Activated CD4-positive, alpha-beta T cell treated with anti-CD3 and anti-CD28 coated beads for 48 hours (primary cell): ENCODE data around the gene SATB2.

Experiments used
- DNase-seq: peaks from one replicate; pipeline ENCODE4 v3.0.0-alpha.2; 2020

Gene SATB2

DNA sequence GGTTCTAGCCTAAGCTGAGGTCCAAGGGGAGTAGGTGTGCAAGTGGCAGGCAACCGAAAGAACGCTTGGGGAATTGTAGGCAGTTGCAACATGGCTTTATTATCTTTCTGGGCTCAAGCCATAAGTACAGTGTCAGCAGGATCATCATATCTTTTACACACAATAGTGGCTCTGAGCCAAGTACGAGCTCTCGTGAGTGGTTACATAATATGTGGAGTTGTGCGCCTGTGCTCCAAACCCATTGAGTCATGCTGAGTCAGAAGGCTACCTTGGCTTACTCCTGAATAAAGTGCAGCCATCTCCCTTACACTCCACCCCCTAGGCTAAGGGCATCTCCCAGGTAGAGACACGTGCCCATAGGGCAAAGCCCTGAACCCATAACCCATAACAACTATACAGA lies 233.9 kb downstream of the SATB2 start:
- no peak for DNase-seq

DNA sequence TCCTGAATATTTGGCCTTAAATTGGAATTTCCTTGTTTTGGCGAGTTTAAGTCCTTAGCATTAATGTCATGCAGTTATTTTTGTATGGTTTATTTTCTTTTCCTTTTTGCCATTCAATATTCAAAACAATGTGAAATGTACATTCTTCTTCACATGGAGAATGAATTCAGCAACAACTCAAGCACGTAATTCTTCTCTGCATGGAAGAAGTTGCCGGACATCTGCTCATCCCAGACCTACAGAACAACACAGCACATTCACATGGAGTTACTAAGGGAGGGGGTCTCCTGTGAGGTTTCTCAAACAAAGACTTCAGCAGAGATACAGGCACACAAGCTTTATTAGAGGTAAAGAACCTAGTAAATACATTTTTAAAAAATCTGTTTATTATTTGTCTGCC lies 236.8 kb downstream of the SATB2 start:
- DNase-seq = no peak

DNA sequence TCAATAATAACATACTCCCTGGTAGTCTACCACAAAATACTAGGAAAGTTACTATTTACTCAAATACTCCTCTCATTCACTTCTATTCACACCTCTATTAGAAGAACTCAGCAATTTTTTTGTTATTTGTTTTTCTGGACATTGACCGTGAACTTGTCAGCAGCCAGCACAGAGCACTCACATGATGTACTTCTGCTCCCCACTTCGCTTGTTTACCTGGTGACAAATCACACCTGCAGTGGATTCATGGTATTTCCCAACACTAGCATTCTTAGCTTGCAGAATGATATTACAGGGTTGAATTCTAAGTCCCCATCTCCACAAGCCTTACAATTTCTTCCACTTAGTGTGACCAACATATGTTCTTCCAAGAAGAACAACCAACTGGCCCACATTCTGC lies 238.2 kb downstream of the SATB2 start:
- DNase-seq = no peak
